Erythroblast (primary cell): Measurements from ENCODE around the gene MYO1B.

Experiments
- GATA1 ChIP-seq: IDR thresholded peaks from 2 replicates; pipeline ENCODE4 v1.6.1; 2011; ENCODE audit warnings: low read depth, mild to moderate bottlenecking, control low read depth, low read length, moderate library complexity
- POLR2A ChIP-seq: IDR thresholded peaks from 2 replicates; pipeline ENCODE4 v1.6.1; 2011; ENCODE audit warnings: mild to moderate bottlenecking, low read length

GRCh38 chr2:191385416-191386160 is 140.4 kb downstream of the MYO1B start:
- no peak for TF ChIP-seq POLR2A
- no peak for TF ChIP-seq GATA1
